H1 (cell line): ENCODE measurements around the gene BRICD5. TPM values are rescaled to one million over a fixed set of nuclear protein-coding genes. Genes with fewer than 3 reads are reported as not detected.

ENCODE experiments used
- polyA plus RNA-seq, 7 experiments: library from polyadenylated mRNA; depleted of rRNA in 3 of 7; stranded (reverse) in 5 of 7; unstranded in 2 of 7; fragments of >200 nt in 5 of 7; fragments of 200-250 nt in 2 of 7; gene quantifications; 1 replicate in 5 of 7; 2 replicates in 1 of 7; 4 replicates in 1 of 7; pipeline versions ENCODE4 v1.2.1 to v1.2.3, GENCODE V29; 2011 to 2013; ENCODE audit warnings: missing spikeins in 2 of 7, mixed read lengths in 2 of 7
- total RNA-seq: library from RNA; stranded (reverse); fragmentation: NEBNext Ultra II Directional; extraction: Animal tissue kit (Norgen Biotek cat#: 25700); gene quantifications from 2 replicates; pipeline ENCODE4 v1.2.1, GENCODE V29; 2021

Gene BRICD5
- total and polyA plus RNA-seq, 2 of the 8 experiments (the other 6 are each of a cell fraction or from before 2014, with no cell fraction given) = 8.5 to 14.2 TPM

Other genes with a start within 250 kb of the BRICD5 start
- gene RPS2, start 246.0 kb downstream of the BRICD5 start, total RNA-seq = 3,974 and 4,042 TPM in 2 replicates
- gene RPS2, start 246.0 kb downstream of the BRICD5 start, polyA plus RNA-seq (2011; rRNA removed) = 16,783 and 22,970 TPM in 2 replicates
- not detected in 2 replicates for gene RNF151, start 244.0 kb downstream of the BRICD5 start, total RNA-seq
- 0.17 TPM in 1 of 2 replicates, not detected in the other for gene RNF151, start 244.0 kb downstream of the BRICD5 start, polyA plus RNA-seq (2011; rRNA removed)
- gene TBL3, start 238.8 kb downstream of the BRICD5 start, total RNA-seq = 65.8 and 66.8 TPM in 2 replicates
- gene TBL3, start 238.8 kb downstream of the BRICD5 start, polyA plus RNA-seq (2011; rRNA removed) = 137 and 159 TPM in 2 replicates
- 2.5 and 3.3 TPM in 2 replicates for gene NOXO1, start 229.4 kb downstream of the BRICD5 start, total RNA-seq
- 1.3 and 2.6 TPM in 2 replicates for gene NOXO1, start 229.4 kb downstream of the BRICD5 start, polyA plus RNA-seq (2011; rRNA removed)
- gene GFER, start 226.7 kb downstream of the BRICD5 start, total RNA-seq = 37.9 and 45.4 TPM in 2 replicates
- 17.7 and 29.1 TPM in 2 replicates for gene GFER, start 226.7 kb downstream of the BRICD5 start, polyA plus RNA-seq (2011; rRNA removed)
- gene SYNGR3, start 220.9 kb downstream of the BRICD5 start, total RNA-seq = 36.2 and 38.8 TPM in 2 replicates
- 49.9 and 72.3 TPM in 2 replicates for gene SYNGR3, start 220.9 kb downstream of the BRICD5 start, polyA plus RNA-seq (2011; rRNA removed)
- gene ZNF598, start 201.0 kb downstream of the BRICD5 start, total RNA-seq = 47.6 and 51.7 TPM in 2 replicates
- 29.3 and 43.0 TPM in 2 replicates for gene ZNF598, start 201.0 kb downstream of the BRICD5 start, polyA plus RNA-seq (2011; rRNA removed)
- 8.1 and 10.3 TPM in 2 replicates for gene NPW, start 191.1 kb downstream of the BRICD5 start, total RNA-seq
- gene NPW, start 191.1 kb downstream of the BRICD5 start, polyA plus RNA-seq (2011; rRNA removed) = 4.0 and 7.8 TPM in 2 replicates
- gene NHERF2, start 184.0 kb downstream of the BRICD5 start, total RNA-seq = 19.3 and 19.6 TPM in 2 replicates
- gene NHERF2, start 184.0 kb downstream of the BRICD5 start, polyA plus RNA-seq (2011; rRNA removed) = 13.9 and 22.4 TPM in 2 replicates
- gene NTHL1, start 163.0 kb downstream of the BRICD5 start, total RNA-seq = 70.9 and 84.5 TPM in 2 replicates
- gene NTHL1, start 163.0 kb downstream of the BRICD5 start, polyA plus RNA-seq (2011; rRNA removed) = 150 and 209 TPM in 2 replicates
- gene TSC2, start 162.9 kb downstream of the BRICD5 start, total RNA-seq = 91.1 and 96.6 TPM in 2 replicates
- gene TSC2, start 162.9 kb downstream of the BRICD5 start, polyA plus RNA-seq (2011; rRNA removed) = 65.9 and 90.2 TPM in 2 replicates
- 52.7 and 63.5 TPM in 2 replicates for gene PKD1, start 75.0 kb downstream of the BRICD5 start, total RNA-seq
- gene PKD1, start 75.0 kb downstream of the BRICD5 start, polyA plus RNA-seq (2011; rRNA removed) = 40.6 and 59.4 TPM in 2 replicates
- gene RAB26, start 62.2 kb downstream of the BRICD5 start, total RNA-seq = 4.3 and 5.3 TPM in 2 replicates
- gene RAB26, start 62.2 kb downstream of the BRICD5 start, polyA plus RNA-seq (2011; rRNA removed) = 5.4 and 6.6 TPM in 2 replicates
- 148 and 155 TPM in 2 replicates for gene TRAF7, start 55.1 kb downstream of the BRICD5 start, total RNA-seq
- gene TRAF7, start 55.1 kb downstream of the BRICD5 start, polyA plus RNA-seq (2011; rRNA removed) = 96.8 and 140 TPM in 2 replicates
- 6.4 and 6.5 TPM in 2 replicates for gene CASKIN1, start 14.3 kb downstream of the BRICD5 start, total RNA-seq
- 1.2 and 2.7 TPM in 2 replicates for gene CASKIN1, start 14.3 kb downstream of the BRICD5 start, polyA plus RNA-seq (2011; rRNA removed)
- gene MLST8, start 5.4 kb downstream of the BRICD5 start, total RNA-seq = 67.6 and 69.6 TPM in 2 replicates
- gene MLST8, start 5.4 kb downstream of the BRICD5 start, polyA plus RNA-seq (2011; rRNA removed) = 321 and 440 TPM in 2 replicates
- gene PGP, start 4.0 kb upstream of the BRICD5 start, total RNA-seq = 30.9 and 32.6 TPM in 2 replicates
- gene PGP, start 4.0 kb upstream of the BRICD5 start, polyA plus RNA-seq (2011; rRNA removed) = 55.9 and 63.9 TPM in 2 replicates
- 21.9 and 22.2 TPM in 2 replicates for gene E4F1, start 12.7 kb upstream of the BRICD5 start, total RNA-seq
- 27.0 and 34.2 TPM in 2 replicates for gene E4F1, start 12.7 kb upstream of the BRICD5 start, polyA plus RNA-seq (2011; rRNA removed)
- gene DNASE1L2, start 25.6 kb upstream of the BRICD5 start, total RNA-seq = 0.19 and 0.35 TPM in 2 replicates
- gene DNASE1L2, start 25.6 kb upstream of the BRICD5 start, polyA plus RNA-seq (2011; rRNA removed) = 0.75 and 0.97 TPM in 2 replicates
- gene ECI1, start 40.7 kb upstream of the BRICD5 start, total RNA-seq = 79.5 and 80.0 TPM in 2 replicates
- gene ECI1, start 40.7 kb upstream of the BRICD5 start, polyA plus RNA-seq (2011; rRNA removed) = 151 and 154 TPM in 2 replicates
- gene RNPS1, start 57.3 kb upstream of the BRICD5 start, total RNA-seq = 330 and 357 TPM in 2 replicates
- 350 and 516 TPM in 2 replicates for gene RNPS1, start 57.3 kb upstream of the BRICD5 start, polyA plus RNA-seq (2011; rRNA removed)
- 7.9 TPM in 2 replicates for gene ABCA3, start 129.9 kb upstream of the BRICD5 start, total RNA-seq
- gene ABCA3, start 129.9 kb upstream of the BRICD5 start, polyA plus RNA-seq (2011; rRNA removed) = 5.7 and 8.8 TPM in 2 replicates
- gene CCNF, start 218.6 kb upstream of the BRICD5 start, total RNA-seq = 54.3 and 55.9 TPM in 2 replicates
- 15.4 and 25.5 TPM in 2 replicates for gene CCNF, start 218.6 kb upstream of the BRICD5 start, polyA plus RNA-seq (2011; rRNA removed)
- 54.2 and 54.6 TPM in 2 replicates for gene TEDC2, start 249.2 kb upstream of the BRICD5 start, total RNA-seq
- 55.6 and 71.2 TPM in 2 replicates for gene TEDC2, start 249.2 kb upstream of the BRICD5 start, polyA plus RNA-seq (2011; rRNA removed)